PFSK-1 (cell line): ENCODE results near the gene PITPNM1. TPM values are rescaled to one million over a fixed set of nuclear protein-coding genes. Genes with fewer than 3 reads are reported as not detected.

Source experiments
- FOXP2 ChIP-seq: optimal IDR thresholded peaks from 2 replicates; pipeline ENCODE3; 2011; ENCODE audit warnings: borderline replicate concordance, control low read depth, inconsistent platforms; ENCODE audit not compliant: insufficient read depth; ENCODE audit errors: extremely low read length, extremely low read depth
- POLR2AphosphoS5 ChIP-seq: IDR thresholded peaks from 2 replicates; pipeline ENCODE4 v1.6.1; 2012; ENCODE audit warnings: low read depth, mild to moderate bottlenecking, control low read depth, low read length, moderate library complexity
- SIN3A ChIP-seq: IDR thresholded peaks from 2 replicates; pipeline ENCODE4 v1.6.1; 2012; ENCODE audit warnings: mild to moderate bottlenecking, low read length, moderate library complexity, borderline replicate concordance; ENCODE audit not compliant: insufficient read depth
- TAF1 ChIP-seq: IDR thresholded peaks from 2 replicates; pipeline ENCODE4 v1.6.1; 2012; ENCODE audit warnings: low read length, control low read depth, borderline replicate concordance; ENCODE audit not compliant: insufficient read depth
- polyA plus RNA-seq: library from polyadenylated mRNA; unstranded; fragments of >200 nt; gene quantifications from one replicate; pipeline ENCODE4 v1.2.1, GENCODE V29; 2012; ENCODE audit warnings: low read depth, missing spikeins; ENCODE audit not compliant: insufficient read length
- TF ChIP-seq, protein P1 (sequence below), 2 experiments: IDR thresholded peaks; 2 replicates each; pipeline versions ENCODE4 v1.6.1 to v1.8.0; 2011 to 2012; ENCODE audit warnings: low read depth in 2 of 2, low read length in 2 of 2, control low read depth in 1 of 2, inconsistent platforms in 1 of 2, mild to moderate bottlenecking in 1 of 2, moderate library complexity in 1 of 2; ENCODE audit not compliant: insufficient read depth in 1 of 2

PITPNM1 gene
- polyA plus RNA-seq, result 41.9 TPM

DNA sequence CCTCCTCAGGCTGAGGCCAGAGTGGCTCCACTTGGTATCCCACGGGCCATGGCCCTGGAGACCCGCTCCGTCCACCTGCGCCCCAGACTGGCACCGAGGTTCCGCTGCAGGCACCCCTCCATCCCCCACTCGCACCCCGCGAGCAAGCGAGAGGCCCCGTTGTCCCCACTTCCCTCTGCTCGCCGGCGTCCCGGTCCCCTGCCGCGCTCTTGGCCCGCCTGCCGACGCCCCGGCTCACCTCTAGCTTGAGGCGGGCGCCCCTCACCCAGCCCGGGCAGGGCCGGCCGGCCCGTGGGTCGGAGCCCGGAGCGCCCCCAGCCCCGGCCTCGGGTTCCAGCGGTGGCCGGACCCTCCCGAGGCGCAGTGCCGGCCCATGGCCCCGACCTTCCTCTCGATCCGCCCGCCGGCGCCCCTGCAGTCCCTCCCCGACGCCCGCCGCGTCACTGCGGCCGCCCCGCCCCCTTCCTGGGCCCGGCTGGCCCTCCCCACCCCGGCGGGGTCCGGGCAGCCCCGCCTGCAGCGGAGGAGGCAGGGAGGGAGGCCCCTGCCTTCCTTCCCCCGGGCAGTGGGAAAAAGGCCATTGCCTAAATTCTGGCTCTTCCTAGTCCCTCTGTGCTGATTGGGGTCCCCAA lies at the start of gene PITPNM1:
Gene PITPNM1 (minus strand): TSS at position 414 of the 632 bp plus-strand sequence. CDS start 1,183 bp downstream, outside the sequence.
- no peak for TF ChIP-seq POLR2AphosphoS5
- TF ChIP-seq, protein P1, sequence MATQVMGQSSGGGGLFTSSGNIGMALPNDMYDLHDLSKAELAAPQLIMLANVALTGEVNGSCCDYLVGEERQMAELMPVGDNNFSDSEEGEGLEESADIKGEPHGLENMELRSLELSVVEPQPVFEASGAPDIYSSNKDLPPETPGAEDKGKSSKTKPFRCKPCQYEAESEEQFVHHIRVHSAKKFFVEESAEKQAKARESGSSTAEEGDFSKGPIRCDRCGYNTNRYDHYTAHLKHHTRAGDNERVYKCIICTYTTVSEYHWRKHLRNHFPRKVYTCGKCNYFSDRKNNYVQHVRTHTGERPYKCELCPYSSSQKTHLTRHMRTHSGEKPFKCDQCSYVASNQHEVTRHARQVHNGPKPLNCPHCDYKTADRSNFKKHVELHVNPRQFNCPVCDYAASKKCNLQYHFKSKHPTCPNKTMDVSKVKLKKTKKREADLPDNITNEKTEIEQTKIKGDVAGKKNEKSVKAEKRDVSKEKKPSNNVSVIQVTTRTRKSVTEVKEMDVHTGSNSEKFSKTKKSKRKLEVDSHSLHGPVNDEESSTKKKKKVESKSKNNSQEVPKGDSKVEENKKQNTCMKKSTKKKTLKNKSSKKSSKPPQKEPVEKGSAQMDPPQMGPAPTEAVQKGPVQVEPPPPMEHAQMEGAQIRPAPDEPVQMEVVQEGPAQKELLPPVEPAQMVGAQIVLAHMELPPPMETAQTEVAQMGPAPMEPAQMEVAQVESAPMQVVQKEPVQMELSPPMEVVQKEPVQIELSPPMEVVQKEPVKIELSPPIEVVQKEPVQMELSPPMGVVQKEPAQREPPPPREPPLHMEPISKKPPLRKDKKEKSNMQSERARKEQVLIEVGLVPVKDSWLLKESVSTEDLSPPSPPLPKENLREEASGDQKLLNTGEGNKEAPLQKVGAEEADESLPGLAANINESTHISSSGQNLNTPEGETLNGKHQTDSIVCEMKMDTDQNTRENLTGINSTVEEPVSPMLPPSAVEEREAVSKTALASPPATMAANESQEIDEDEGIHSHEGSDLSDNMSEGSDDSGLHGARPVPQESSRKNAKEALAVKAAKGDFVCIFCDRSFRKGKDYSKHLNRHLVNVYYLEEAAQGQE (IDR thresholded peaks at IDR 0.05; ENCODE audit: insufficient read depth in 1 of 2, low read depth in 2 of 2, low read length in 2 of 2), result no peak
- no peak for TF ChIP-seq SIN3A
- TF ChIP-seq TAF1, result no peak
- no peak for TF ChIP-seq FOXP2

DNA sequence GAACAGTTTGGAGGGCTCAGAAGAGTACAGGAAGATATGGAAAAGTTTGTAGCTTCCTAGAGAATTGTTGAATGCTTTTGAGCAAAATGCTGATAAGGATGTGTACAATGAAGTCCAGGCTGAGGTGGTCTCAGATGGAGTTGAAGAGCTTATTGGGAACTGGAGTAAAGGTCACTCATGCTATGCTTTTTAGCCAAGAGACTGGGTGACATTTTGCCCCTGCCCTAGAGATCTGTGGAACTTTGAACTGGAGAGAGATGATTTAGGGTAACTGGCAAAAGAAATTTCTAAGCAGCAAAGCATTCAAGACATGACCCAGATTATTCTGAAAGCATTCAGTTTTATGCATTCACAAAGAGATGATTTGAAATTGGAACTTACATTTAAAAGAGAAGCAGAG lies 46.0 kb upstream of the PITPNM1 start:
- no peak for TF ChIP-seq POLR2AphosphoS5
- no peak for TF ChIP-seq TAF1
- no peak for TF ChIP-seq FOXP2
- no peak for TF ChIP-seq SIN3A
- TF ChIP-seq, protein P1 (IDR thresholded peaks at IDR 0.05; ENCODE audit: insufficient read depth in 1 of 2, low read depth in 2 of 2, low read length in 2 of 2), result no peak

DNA sequence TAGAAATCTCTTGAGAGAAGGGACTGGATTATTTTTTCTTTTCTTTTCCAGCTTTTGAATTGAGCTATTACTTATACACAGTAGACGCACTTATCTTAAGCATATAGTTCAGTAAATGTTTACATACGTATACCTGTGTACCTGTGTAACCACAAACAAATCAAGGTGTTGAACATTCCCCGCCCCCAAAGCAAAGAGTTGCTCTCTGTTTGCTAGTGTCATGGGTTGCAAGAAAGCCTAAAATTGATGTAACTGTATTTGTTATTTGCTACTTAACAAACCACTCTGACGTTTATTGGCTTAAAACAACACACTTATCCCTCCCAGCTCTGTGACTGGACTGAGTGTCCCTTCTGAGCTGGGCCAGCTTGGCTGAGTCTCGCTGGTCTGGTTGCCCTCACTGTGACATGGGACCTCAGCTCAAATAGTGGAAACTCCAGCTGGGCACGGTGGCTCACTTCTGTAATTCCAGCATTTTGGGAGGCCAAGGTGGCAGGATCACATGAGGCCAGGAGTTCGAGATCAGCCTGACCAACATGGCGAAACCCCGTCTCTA lies 43.5 kb upstream of the PITPNM1 start:
- TF ChIP-seq SIN3A (no peak), FOXP2 (no peak), POLR2AphosphoS5 (no peak), TAF1 (no peak)
- TF ChIP-seq, protein P1 (IDR thresholded peaks at IDR 0.05; ENCODE audit: insufficient read depth in 1 of 2, low read depth in 2 of 2, low read length in 2 of 2), result no peak

DNA sequence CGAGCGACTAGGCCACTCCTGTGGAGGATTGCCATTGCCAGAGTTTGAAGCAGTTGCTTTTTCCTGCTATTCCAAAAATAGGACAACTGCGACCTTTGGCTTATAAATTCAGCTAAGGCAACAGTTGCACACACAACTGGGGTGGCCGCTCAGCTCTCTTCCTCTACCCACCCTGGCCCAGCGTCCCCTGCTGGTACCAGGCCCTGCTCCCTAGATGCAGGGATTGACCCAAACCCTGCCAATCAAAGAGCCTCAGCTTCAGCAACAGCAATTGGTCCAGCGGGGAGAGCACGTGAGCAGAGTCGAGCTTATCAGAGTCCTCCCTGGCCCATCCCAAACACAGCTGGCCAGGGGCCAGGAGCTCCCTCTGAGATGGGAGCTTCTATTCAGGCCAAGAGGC lies 40.1 kb upstream of the PITPNM1 start:
- TF ChIP-seq SIN3A (no peak), TAF1 (no peak), POLR2AphosphoS5 (no peak), FOXP2 (no peak)
- TF ChIP-seq, protein P1 (IDR thresholded peaks at IDR 0.05; ENCODE audit: insufficient read depth in 1 of 2, low read depth in 2 of 2, low read length in 2 of 2), result no peak
